ENCODE results near the gene SLIT1.

Gene SLIT1

GRCh38 chr10:97062456-97062855 lies 123.3 kb downstream of the SLIT1 start:
- Histone ChIP-seq H3K9me3 (ENCODE audit: control insufficient read depth, insufficient read depth, low read length) (no peaks in the 10 kb centered on the region), H3K4me3 (ENCODE audit: low read depth, low read length) (no peak overlapping the region), H3K9ac (ENCODE audit: low read depth, low read length) (no peak overlapping the region), H3K36me3 (ENCODE audit: control insufficient read depth, insufficient read depth, low read length) (no peaks in the 10 kb centered on the region), H3K4me1 (ENCODE audit: control insufficient read depth, insufficient read depth, low read length) (no peaks in the 10 kb centered on the region), H3K27me3 (ENCODE audit: control insufficient read depth, insufficient read depth, low read length) (no peaks in the 10 kb centered on the region)

- Histone ChIP-seq H3K9ac (ENCODE audit: low read depth, low read length) (no peak overlapping the region), H3K36me3 (ENCODE audit: control insufficient read depth, insufficient read depth, low read length) (no peaks in the 10 kb centered on the region), H3K27me3 (ENCODE audit: control insufficient read depth, insufficient read depth, low read length) (no peaks in the 10 kb centered on the region), H3K9me3 (ENCODE audit: control insufficient read depth, insufficient read depth, low read length) (no peaks in the 10 kb centered on the region), H3K4me1 (ENCODE audit: control insufficient read depth, insufficient read depth, low read length) (no peaks in the 10 kb centered on the region), H3K4me3 (ENCODE audit: low read depth, low read length) (no peak overlapping the region)
These were observed 123.7 kb downstream of the SLIT1 start for GRCh38 chr10:97062046-97062445.

- no peaks in the 10 kb centered on the region for H3K9me3 ChIP-seq (ENCODE audit: control insufficient read depth, insufficient read depth, low read length)
These were observed 124.3 kb downstream of the SLIT1 start for GRCh38 chr10:97061423-97061822.

GRCh38 chr10:97060441-97061084 lies 125.2 kb downstream of the SLIT1 start:
- Histone ChIP-seq H3K36me3 (ENCODE audit: control insufficient read depth, insufficient read depth, low read length) (no peaks in the 10 kb centered on the region), H3K9me3 (ENCODE audit: control insufficient read depth, insufficient read depth, low read length) (no peaks in the 10 kb centered on the region), H3K9ac (ENCODE audit: low read depth, low read length) (no peak overlapping the region), H3K27me3 (ENCODE audit: control insufficient read depth, insufficient read depth, low read length) (no peaks in the 10 kb centered on the region), H3K4me3 (ENCODE audit: low read depth, low read length) (no peak overlapping the region), H3K4me1 (ENCODE audit: control insufficient read depth, insufficient read depth, low read length) (no peaks in the 10 kb centered on the region)

More at GRCh38 chr10:97061423-97061822, 124.3 kb downstream of the SLIT1 start:
- H3K36me3 ChIP-seq (ENCODE audit: control insufficient read depth, insufficient read depth, low read length) = no peaks in the 10 kb centered on the region
- no peak overlapping the region for H3K9ac ChIP-seq (ENCODE audit: low read depth, low read length)
- no peaks in the 10 kb centered on the region for H3K27me3 ChIP-seq (ENCODE audit: control insufficient read depth, insufficient read depth, low read length)
- no peaks in the 10 kb centered on the region for H3K4me1 ChIP-seq (ENCODE audit: control insufficient read depth, insufficient read depth, low read length)
- H3K4me3 ChIP-seq (ENCODE audit: low read depth, low read length) = no peak overlapping the region

- H3K4me1 ChIP-seq (ENCODE audit: control insufficient read depth, insufficient read depth, low read length) = no peaks in the 10 kb centered on the region
- no peaks in the 10 kb centered on the region for H3K36me3 ChIP-seq (ENCODE audit: control insufficient read depth, insufficient read depth, low read length)
- no peak overlapping the region for H3K9ac ChIP-seq (ENCODE audit: low read depth, low read length)
- no peak overlapping the region for H3K4me3 ChIP-seq (ENCODE audit: low read depth, low read length)
- no peaks in the 10 kb centered on the region for H3K9me3 ChIP-seq (ENCODE audit: control insufficient read depth, insufficient read depth, low read length)
- no peaks in the 10 kb centered on the region for H3K27me3 ChIP-seq (ENCODE audit: control insufficient read depth, insufficient read depth, low read length)
These were observed 125.9 kb downstream of the SLIT1 start for GRCh38 chr10:97059872-97060205.

DNA sequence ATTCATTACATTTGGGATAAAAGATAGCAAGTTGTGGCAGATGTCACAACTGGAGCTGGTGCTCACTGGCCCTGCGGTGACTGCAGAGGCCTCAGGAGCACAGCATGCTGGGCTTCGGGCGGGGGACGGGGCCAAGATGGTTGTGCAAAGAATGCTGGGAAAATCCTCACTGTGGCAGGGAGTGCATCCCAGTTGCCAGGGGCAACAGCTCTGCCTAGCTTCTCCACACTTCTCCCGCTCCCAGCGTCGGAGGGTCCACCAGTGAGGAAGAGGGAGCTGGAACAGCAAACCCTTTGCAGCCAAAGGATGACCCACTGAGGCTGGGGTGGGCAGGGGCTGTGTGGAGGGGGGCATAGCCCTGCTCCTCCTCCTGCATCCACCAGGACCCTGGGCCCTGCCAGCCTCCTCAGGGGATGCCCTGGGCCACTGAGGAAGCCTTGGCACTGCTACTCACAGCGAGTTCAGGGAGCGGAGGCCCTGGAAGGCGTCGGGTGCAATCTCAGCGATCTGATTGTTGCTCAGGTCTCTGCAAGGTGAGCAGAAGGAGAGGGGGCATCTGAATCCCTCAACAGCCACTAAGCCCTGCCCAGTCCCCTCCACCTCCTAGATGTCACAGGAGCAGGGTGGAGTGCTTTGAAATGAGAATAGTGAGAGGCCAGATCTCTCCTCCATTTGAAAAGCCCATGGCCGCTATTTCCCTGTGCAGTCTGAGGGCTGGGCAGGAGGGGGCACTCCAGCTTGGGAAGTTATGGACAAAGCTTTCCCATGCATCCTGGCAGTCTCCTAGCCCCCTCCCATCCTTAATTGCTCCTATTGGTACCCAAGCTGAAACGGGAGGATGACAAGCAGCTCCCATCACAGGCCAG lies 126.5 kb downstream of the SLIT1 start:
- Histone ChIP-seq H3K9ac (ENCODE audit: low read depth, low read length) (no peak overlapping the region), H3K36me3 (ENCODE audit: control insufficient read depth, insufficient read depth, low read length) (no peaks in the 10 kb centered on the region), H3K4me1 (ENCODE audit: control insufficient read depth, insufficient read depth, low read length) (no peaks in the 10 kb centered on the region), H3K9me3 (ENCODE audit: control insufficient read depth, insufficient read depth, low read length) (no peaks in the 10 kb centered on the region), H3K4me3 (ENCODE audit: low read depth, low read length) (no peak overlapping the region), H3K27me3 (ENCODE audit: control insufficient read depth, insufficient read depth, low read length) (no peaks in the 10 kb centered on the region)

DNA sequence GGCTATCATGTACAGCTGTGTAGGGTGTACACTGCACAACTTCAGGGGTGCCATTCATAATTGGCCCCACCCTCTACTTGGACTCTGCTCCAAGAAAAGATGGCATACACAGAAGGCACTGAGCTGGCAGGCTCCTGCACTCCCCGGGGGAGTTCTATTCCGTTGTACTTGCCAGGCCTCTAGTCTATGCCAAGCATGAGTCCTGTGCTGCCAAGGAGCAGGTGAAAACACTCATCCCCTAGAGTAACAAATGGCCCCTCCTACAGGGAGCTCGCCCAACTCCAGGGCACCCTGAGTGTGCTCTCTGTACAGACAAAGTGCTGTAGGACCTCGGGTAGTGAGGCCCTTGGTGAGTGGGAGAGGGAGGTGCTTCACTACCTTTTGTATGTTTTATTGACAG lies 127.2 kb downstream of the SLIT1 start:
- no peak overlapping the region for H3K4me3 ChIP-seq (ENCODE audit: low read depth, low read length)
- no peaks in the 10 kb centered on the region for H3K4me1 ChIP-seq (ENCODE audit: control insufficient read depth, insufficient read depth, low read length)
- no peak overlapping the region for H3K9ac ChIP-seq (ENCODE audit: low read depth, low read length)
- H3K9me3 ChIP-seq (ENCODE audit: control insufficient read depth, insufficient read depth, low read length) = no peaks in the 10 kb centered on the region
- H3K36me3 ChIP-seq (ENCODE audit: control insufficient read depth, insufficient read depth, low read length) = no peaks in the 10 kb centered on the region
- H3K27me3 ChIP-seq (ENCODE audit: control insufficient read depth, insufficient read depth, low read length) = no peaks in the 10 kb centered on the region

DNA sequence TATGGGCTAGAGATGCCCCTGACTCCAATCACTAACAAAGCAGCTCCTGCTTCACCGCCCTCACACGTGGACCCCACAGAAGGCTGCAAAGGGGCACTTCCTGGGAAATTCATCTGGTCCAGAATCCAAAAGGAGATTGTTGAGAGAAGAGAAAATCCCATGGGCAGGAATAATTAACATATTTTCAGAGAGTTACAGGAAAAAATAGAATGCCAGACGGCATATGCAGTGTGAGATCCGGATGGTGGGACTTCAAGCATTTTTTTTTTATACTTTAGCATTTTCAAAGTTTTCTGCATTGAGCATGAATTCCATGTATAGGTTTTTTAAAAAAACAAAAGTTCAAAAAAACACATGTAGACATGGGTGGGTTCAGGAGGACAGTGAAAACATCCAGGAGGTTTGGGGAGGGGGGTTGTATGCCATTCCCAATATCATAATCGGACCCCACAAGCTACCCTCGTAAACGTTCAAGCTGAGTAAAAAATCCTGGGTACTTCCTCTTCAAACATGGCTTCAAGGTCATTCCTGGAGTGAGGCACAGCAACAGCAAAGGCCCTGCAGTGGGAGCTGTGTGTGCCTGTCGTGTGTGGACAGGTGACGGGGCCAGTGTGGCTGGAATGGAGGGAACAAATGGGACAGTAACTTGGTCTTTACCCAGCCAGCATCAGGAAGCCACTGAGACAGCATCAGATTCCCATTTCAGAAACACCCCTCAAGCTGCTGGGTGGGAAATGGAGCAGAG lies 128.1 kb downstream of the SLIT1 start:
- Histone ChIP-seq H3K9ac (ENCODE audit: low read depth, low read length) (no peak overlapping the region), H3K4me1 (ENCODE audit: control insufficient read depth, insufficient read depth, low read length) (no peaks in the 10 kb centered on the region), H3K36me3 (ENCODE audit: control insufficient read depth, insufficient read depth, low read length) (no peaks in the 10 kb centered on the region), H3K9me3 (ENCODE audit: control insufficient read depth, insufficient read depth, low read length) (no peaks in the 10 kb centered on the region), H3K4me3 (ENCODE audit: low read depth, low read length) (no peak overlapping the region), H3K27me3 (ENCODE audit: control insufficient read depth, insufficient read depth, low read length) (no peaks in the 10 kb centered on the region)

GRCh38 chr10:97056003-97056630 lies 129.6 kb downstream of the SLIT1 start:
- Histone ChIP-seq H3K9me3 (ENCODE audit: control insufficient read depth, insufficient read depth, low read length) (no peaks in the 10 kb centered on the region), H3K36me3 (ENCODE audit: control insufficient read depth, insufficient read depth, low read length) (no peaks in the 10 kb centered on the region), H3K4me3 (ENCODE audit: low read depth, low read length) (no peak overlapping the region), H3K4me1 (ENCODE audit: control insufficient read depth, insufficient read depth, low read length) (no peaks in the 10 kb centered on the region), H3K27me3 (ENCODE audit: control insufficient read depth, insufficient read depth, low read length) (no peaks in the 10 kb centered on the region), H3K9ac (ENCODE audit: low read depth, low read length) (no peak overlapping the region)

GRCh38 chr10:97053276-97053675 lies 132.5 kb downstream of the SLIT1 start:
- Histone ChIP-seq H3K27me3 (ENCODE audit: control insufficient read depth, insufficient read depth, low read length) (no peaks in the 10 kb centered on the region), H3K9ac (ENCODE audit: low read depth, low read length) (no peak overlapping the region), H3K36me3 (ENCODE audit: control insufficient read depth, insufficient read depth, low read length) (no peaks in the 10 kb centered on the region), H3K4me1 (ENCODE audit: control insufficient read depth, insufficient read depth, low read length) (no peaks in the 10 kb centered on the region), H3K4me3 (ENCODE audit: low read depth, low read length) (no peak overlapping the region), H3K9me3 (ENCODE audit: control insufficient read depth, insufficient read depth, low read length) (no peaks in the 10 kb centered on the region)

DNA sequence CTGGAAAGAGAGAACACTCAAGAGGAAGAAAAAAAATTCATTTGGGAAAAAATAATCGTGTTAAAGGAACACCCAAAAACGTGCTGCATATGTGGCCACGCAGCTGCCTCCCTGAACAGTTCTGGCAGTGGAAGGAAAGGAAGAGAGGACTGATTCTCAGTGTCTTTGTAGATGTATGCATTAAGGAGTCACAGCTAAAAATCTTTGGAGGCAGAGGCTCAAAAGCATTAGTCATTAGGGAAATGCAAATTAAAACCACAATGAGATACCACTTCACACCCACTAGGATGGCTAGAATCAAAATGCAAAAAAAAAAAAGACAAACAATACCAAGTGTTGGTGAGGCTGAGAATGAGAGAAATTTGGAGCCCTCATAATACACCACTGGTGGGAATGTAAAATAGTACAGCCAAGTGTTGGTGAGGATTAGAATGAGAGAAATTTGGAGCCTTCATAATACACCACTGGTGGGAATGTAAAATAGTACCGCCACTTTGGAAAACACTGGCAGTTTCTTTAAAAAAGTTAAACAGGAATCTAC lies 134.7 kb downstream of the SLIT1 start:
- Histone ChIP-seq H3K4me1 (ENCODE audit: control insufficient read depth, insufficient read depth, low read length) (no peaks in the 10 kb centered on the region), H3K9ac (ENCODE audit: low read depth, low read length) (no peak overlapping the region), H3K36me3 (ENCODE audit: control insufficient read depth, insufficient read depth, low read length) (no peaks in the 10 kb centered on the region), H3K9me3 (ENCODE audit: control insufficient read depth, insufficient read depth, low read length) (no peaks in the 10 kb centered on the region), H3K4me3 (ENCODE audit: low read depth, low read length) (no peak overlapping the region), H3K27me3 (ENCODE audit: control insufficient read depth, insufficient read depth, low read length) (no peaks in the 10 kb centered on the region)

Measured in iPS-15b (cell line).